Suppressor macrophage treated with lipopolysaccharide for 4 hours (primary cell): Measurements from ENCODE around the gene CDKN1C.

ENCODE experiments used
- DNase-seq: peaks from one replicate; pipeline ENCODE4 v3.0.0-alpha.2; 2020

The CDKN1C gene

GRCh38 chr11:2887515-2888195, 2.1 kb upstream of the CDKN1C start:
- DNase-seq: no peak

- DNase-seq: no peak
Measured at GRCh38 chr11:2886936-2887335, 1.4 kb upstream of the CDKN1C start.

- DNase-seq: no peak
Measured at GRCh38 chr11:2886191-2886894, 768 bp upstream of the CDKN1C start.

- peak; percentile 64 for DNase-seq
Measured at GRCh38 chr11:2885017-2885677, 428 bp downstream of the CDKN1C start.

- peak; percentile 17 for DNase-seq
Measured at GRCh38 chr11:2883979-2884815, 1.4 kb downstream of the CDKN1C start.

- DNase-seq: no peak
Measured at GRCh38 chr11:2883640-2883978, 2.0 kb downstream of the CDKN1C start.

GRCh38 chr11:2882396-2883110, 3.0 kb downstream of the CDKN1C start:
- no peak for DNase-seq

GRCh38 chr11:2881981-2882375, 3.6 kb downstream of the CDKN1C start:
- no peak for DNase-seq

GRCh38 chr11:2881076-2881980, 4.2 kb downstream of the CDKN1C start:
- no peak for DNase-seq

GRCh38 chr11:2880646-2881045, 4.9 kb downstream of the CDKN1C start:
- no peak for DNase-seq

- no peak for DNase-seq
Measured at GRCh38 chr11:2878782-2879181, 6.8 kb downstream of the CDKN1C start.

GRCh38 chr11:2877474-2877873, 8.1 kb downstream of the CDKN1C start:
- DNase-seq: no peak

GRCh38 chr11:2874963-2875362, 10.6 kb downstream of the CDKN1C start:
- no peak for DNase-seq

GRCh38 chr11:2870969-2871680, 14.4 kb downstream of the CDKN1C start:
- no peak for DNase-seq

GRCh38 chr11:2870460-2870859, 15.1 kb downstream of the CDKN1C start:
- no peak for DNase-seq

GRCh38 chr11:2869561-2870427, 15.8 kb downstream of the CDKN1C start:
- no peak for DNase-seq

GRCh38 chr11:2869134-2869526, 16.4 kb downstream of the CDKN1C start:
- no peak for DNase-seq

GRCh38 chr11:2868506-2869133, 17.0 kb downstream of the CDKN1C start:
- no peak for DNase-seq
